ENCODE results near the gene OTOS.

GRCh38 chr2:240167588-240167880 lies 27.1 kb upstream of the OTOS start:
- TF ChIP-seq CTCF (IDR thresholded peaks at IDR 0.05; ENCODE audit: low read depth, low read length, poor library complexity, severe bottlenecking) (no peak), EZH2phosphoT487 (IDR thresholded peaks at IDR 0.05; ENCODE audit: borderline replicate concordance, low read length) (no peak)
